ENCODE measurements around the gene SGPL1.

The SGPL1 gene

GRCh38 chr10:70837660-70838059, 21.9 kb downstream of the SGPL1 start:
- no peak for TF ChIP-seq CTCF (conservative IDR thresholded peaks at IDR 0.05)
- H3K27ac ChIP-seq: no peak overlapping the region

- no peak overlapping the region for H3K27ac ChIP-seq
- no peak for TF ChIP-seq CTCF (conservative IDR thresholded peaks at IDR 0.05)
These were observed 22.6 kb downstream of the SGPL1 start for GRCh38 chr10:70838270-70838805.

DNA sequence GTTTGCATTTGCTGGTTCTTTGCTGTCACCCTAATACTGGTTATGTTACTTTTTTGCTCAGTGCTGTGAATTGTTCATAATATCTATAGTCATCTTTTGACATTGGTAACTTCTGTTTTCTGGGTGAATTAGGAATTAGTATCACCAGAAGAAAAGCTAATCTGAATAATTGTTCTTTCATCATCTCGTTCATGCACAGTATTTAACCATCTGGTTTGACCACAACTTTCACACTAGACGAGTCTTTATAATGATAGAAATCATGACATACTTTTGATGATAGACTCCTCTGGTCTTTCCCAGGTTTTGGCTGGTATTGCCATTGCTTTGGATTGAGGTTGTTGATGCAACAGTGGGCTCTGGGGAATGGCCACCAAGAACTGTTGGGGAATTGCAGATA, 25.1 kb downstream of the SGPL1 start:
- H3K27ac ChIP-seq: no peak overlapping the region
- no peak for TF ChIP-seq CTCF (conservative IDR thresholded peaks at IDR 0.05)

GRCh38 chr10:70843333-70843732, 27.6 kb downstream of the SGPL1 start:
- TF ChIP-seq CTCF (conservative IDR thresholded peaks at IDR 0.05): no peak
- peak overlapping the region; percentile 58 for H3K27ac ChIP-seq

GRCh38 chr10:70843776-70844489, 28.2 kb downstream of the SGPL1 start:
- H3K27ac ChIP-seq: peak overlapping the region; percentile 58
- TF ChIP-seq CTCF (conservative IDR thresholded peaks at IDR 0.05): no peak

GRCh38 chr10:70845256-70845655, 29.5 kb downstream of the SGPL1 start:
- peak overlapping the region; percentile 58 for H3K27ac ChIP-seq
- TF ChIP-seq CTCF (conservative IDR thresholded peaks at IDR 0.05): no peak

GRCh38 chr10:70845816-70846215, 30.1 kb downstream of the SGPL1 start:
- H3K27ac ChIP-seq: peak overlapping the region; percentile 58
- no peak for TF ChIP-seq CTCF (conservative IDR thresholded peaks at IDR 0.05)
